ENCODE measurements around the gene HDAC4.

HDAC4 gene

GRCh38 chr2:239269916-239270315 is 130.9 kb downstream of the HDAC4 start:
- H3K9me3 ChIP-seq (ENCODE audit: insufficient read depth, low read depth, low read length) = no peaks in the 10 kb centered on the region
- H3K9ac ChIP-seq (ENCODE audit: low read depth, low read length, poor library complexity, severe bottlenecking) = no peak overlapping the region
- H3K4me1 ChIP-seq (ENCODE audit: insufficient read depth, low read length, poor library complexity, severe bottlenecking) = peaks cover 78% of the 10 kb centered on the region
- no peaks in the 10 kb centered on the region for H3F3A ChIP-seq (ENCODE audit: low read depth)
- peaks cover 35% of the 10 kb centered on the region for H4K20me1 ChIP-seq (ENCODE audit: insufficient read depth, low read length, poor library complexity, severe bottlenecking)
- H3K79me2 ChIP-seq (ENCODE audit: insufficient read depth, low read length) = peaks cover 70% of the 10 kb centered on the region; the same call in 1 of the 2 replicates
- no peak overlapping the region for H3K4me2 ChIP-seq (ENCODE audit: low read depth, low read length, poor library complexity, severe bottlenecking)
- H3K36me3 ChIP-seq (ENCODE audit: insufficient read depth, low read length) = no peaks in the 10 kb centered on the region
- TF ChIP-seq CTCF (conservative IDR thresholded peaks at IDR 0.05; ENCODE audit: low read length) (no peak), EZH2phosphoT487 (IDR thresholded peaks at IDR 0.05; ENCODE audit: borderline replicate concordance) (no peak)
- no peaks in the 10 kb centered on the region for H3K9me2 ChIP-seq (replicated peaks; ENCODE audit: low read depth, low read length)
- H3K4me3 ChIP-seq (ENCODE audit: low read length, poor library complexity, severe bottlenecking) = no peak overlapping the region
- H3K27me3 ChIP-seq (ENCODE audit: insufficient read depth, low read length, poor library complexity, severe bottlenecking) = peaks cover under 1% of the 10 kb centered on the region
- no peak overlapping the region for H2AFZ ChIP-seq (ENCODE audit: low read length)

GRCh38 chr2:239269173-239269885 is 131.5 kb downstream of the HDAC4 start:
- TF ChIP-seq EZH2phosphoT487 (IDR thresholded peaks at IDR 0.05; ENCODE audit: borderline replicate concordance) = no peak
- no peak for TF ChIP-seq CTCF (conservative IDR thresholded peaks at IDR 0.05; ENCODE audit: low read length)
- peaks cover 70% of the 10 kb centered on the region; the same call in 1 of the 2 replicates for H3K79me2 ChIP-seq (ENCODE audit: insufficient read depth, low read length)
- no peaks in the 10 kb centered on the region for H3K36me3 ChIP-seq (ENCODE audit: insufficient read depth, low read length)
- H3K9me2 ChIP-seq (replicated peaks; ENCODE audit: low read depth, low read length) = no peaks in the 10 kb centered on the region
- no peaks in the 10 kb centered on the region for H3K9me3 ChIP-seq (ENCODE audit: insufficient read depth, low read depth, low read length)
- H3K27me3 ChIP-seq (ENCODE audit: insufficient read depth, low read length, poor library complexity, severe bottlenecking) = peaks cover 6% of the 10 kb centered on the region
- H3K4me3 ChIP-seq (ENCODE audit: low read length, poor library complexity, severe bottlenecking) = no peak overlapping the region
- H4K20me1 ChIP-seq (ENCODE audit: insufficient read depth, low read length, poor library complexity, severe bottlenecking) = peaks cover 36% of the 10 kb centered on the region
- H3K4me2 ChIP-seq (ENCODE audit: low read depth, low read length, poor library complexity, severe bottlenecking) = peak overlapping the region; percentile 99
- H3F3A ChIP-seq (ENCODE audit: low read depth) = no peaks in the 10 kb centered on the region
- no peak overlapping the region for H3K9ac ChIP-seq (ENCODE audit: low read depth, low read length, poor library complexity, severe bottlenecking)
- no peak overlapping the region for H2AFZ ChIP-seq (ENCODE audit: low read length)
- peaks cover 78% of the 10 kb centered on the region for H3K4me1 ChIP-seq (ENCODE audit: insufficient read depth, low read length, poor library complexity, severe bottlenecking)

GRCh38 chr2:239268549-239268948 is 132.3 kb downstream of the HDAC4 start:
- Histone ChIP-seq H4K20me1 (ENCODE audit: insufficient read depth, low read length, poor library complexity, severe bottlenecking) (peaks cover 44% of the 10 kb centered on the region), H3K9ac (ENCODE audit: low read depth, low read length, poor library complexity, severe bottlenecking) (peak overlapping the region; percentile 4), H3K79me2 (ENCODE audit: insufficient read depth, low read length) (peaks cover 66% of the 10 kb centered on the region; the same call in 1 of the 2 replicates), H3F3A (ENCODE audit: low read depth) (no peaks in the 10 kb centered on the region), H3K4me2 (ENCODE audit: low read depth, low read length, poor library complexity, severe bottlenecking) (peak overlapping the region; percentile 99), H2AFZ (ENCODE audit: low read length) (no peak overlapping the region), H3K4me3 (ENCODE audit: low read length, poor library complexity, severe bottlenecking) (peak overlapping the region; percentile 23), H3K4me1 (ENCODE audit: insufficient read depth, low read length, poor library complexity, severe bottlenecking) (peaks cover 75% of the 10 kb centered on the region), H3K9me2 (replicated peaks; ENCODE audit: low read depth, low read length) (no peaks in the 10 kb centered on the region), H3K36me3 (ENCODE audit: insufficient read depth, low read length) (no peaks in the 10 kb centered on the region), H3K9me3 (ENCODE audit: insufficient read depth, low read depth, low read length) (no peaks in the 10 kb centered on the region), H3K27me3 (ENCODE audit: insufficient read depth, low read length, poor library complexity, severe bottlenecking) (peaks cover 14% of the 10 kb centered on the region)
- no peak for TF ChIP-seq EZH2phosphoT487 (IDR thresholded peaks at IDR 0.05; ENCODE audit: borderline replicate concordance)
- TF ChIP-seq CTCF (conservative IDR thresholded peaks at IDR 0.05; ENCODE audit: low read length) = no peak

Data from Loucy (cell line).